ENCODE measurements around the gene LRRC32. TPM values are rescaled to one million over a fixed set of nuclear protein-coding genes. Genes with fewer than 3 reads are reported as not detected.

LRRC32 gene
- total and polyA plus RNA-seq, 2 of the 4 experiments (the other 2 are of a cell fraction) = 5.2 to 13.7 TPM

DNA sequence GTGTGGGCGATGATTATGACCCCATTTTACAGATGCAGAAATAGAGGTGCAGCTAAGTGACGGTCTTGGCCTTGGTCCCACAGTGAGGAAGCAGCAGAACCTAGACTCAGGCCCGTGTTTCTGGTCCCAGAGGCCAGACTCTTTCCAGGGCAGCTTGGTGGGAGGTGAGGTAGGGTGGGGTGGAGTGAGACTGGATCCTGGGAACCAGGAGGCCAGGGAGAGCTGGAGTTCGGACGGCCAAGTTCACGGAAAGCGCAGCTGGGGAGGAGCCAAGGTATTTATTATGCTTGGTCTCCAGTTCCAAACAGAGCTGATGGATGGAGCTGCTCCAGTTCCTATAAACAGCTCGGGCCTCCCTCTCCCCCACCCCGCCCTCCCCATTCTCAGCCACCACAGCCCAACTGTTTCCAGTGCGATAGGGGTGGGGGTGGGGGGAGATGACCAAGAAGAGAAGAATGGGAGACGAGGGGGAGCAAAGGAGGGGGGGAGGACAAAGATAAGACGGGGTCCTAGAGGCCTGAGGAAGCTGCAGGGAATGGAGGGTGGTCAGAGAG lies 16.2 kb downstream of the LRRC32 start:
- peak; percentile 90 for ATAC-seq (ENCODE audit: low read depth)
- POLR2A ChIA-PET (ENCODE audit: unreplicated experiment) = no interaction called here
- CTCF ChIA-PET = interaction anchor here (0.7 to 2.3 kb wide), 2 partner anchors 55 to 142 kb away, joined by 3 to 7 read pairs; no protein-coding TSS in a partner anchor
- Histone ChIP-seq H2AFZ (replicated peaks; ENCODE audit: low read length, poor library complexity) (peak overlapping the region; percentile 86), H3K4me1 (ENCODE audit: control insufficient read depth, insufficient read depth, low read length) (peaks cover 36% of the 10 kb centered on the region), H2BK120ac (ENCODE audit: low read depth, low read length) (peak overlapping the region; percentile 98), H2AK9ac (replicated peaks; ENCODE audit: low read depth, low read length, poor library complexity) (peak overlapping the region; percentile 89), H3K4me2 (ENCODE audit: low read depth, low read length) (peak overlapping the region; percentile 56), H2BK15ac (ENCODE audit: low read depth, low read length) (peak overlapping the region; percentile 82; the same call in 2 of the 3 replicates), H4K20me1 (ENCODE audit: insufficient read depth, low read length) (no peaks in the 10 kb centered on the region), H3K56ac (ENCODE audit: extremely low read depth, insufficient read depth, low read length) (peak overlapping the region; percentile 63; the same call in 1 of the 2 replicates), H4K5ac (ENCODE audit: low read depth, low read length) (peak overlapping the region; percentile 97), H3K4me3 (ENCODE audit: insufficient read depth, low read depth, low read length) (no peak overlapping the region), H3K27ac (ENCODE audit: insufficient read depth, low read length) (peak overlapping the region; percentile 94), H3K9ac (ENCODE audit: low read depth, low read length) (peak overlapping the region; percentile 63), H2BK20ac (ENCODE audit: low read depth, low read length) (peak overlapping the region; percentile 96), H3K23ac (ENCODE audit: low read depth, low read length) (peak overlapping the region; percentile 91), H3K79me1 (ENCODE audit: low read depth in 1 of 2, low read length in 2 of 2) (no peaks in the 10 kb centered on the region), H3K9me3 (ENCODE audit: control insufficient read depth, insufficient read depth, low read length) (no peaks in the 10 kb centered on the region), H4K8ac (ENCODE audit: low read depth in 2 of 2, low read length in 2 of 2) (peak overlapping the region; percentile 68 to 98), H4K91ac (ENCODE audit: insufficient read depth, low read depth, low read length) (peak overlapping the region; percentile 94), H3K4ac (ENCODE audit: low read depth, low read length) (peak overlapping the region; percentile 95), H2BK5ac (ENCODE audit: low read depth, low read length, poor library complexity, severe bottlenecking) (peak overlapping the region; percentile 73), H3K9me1 (ENCODE audit: insufficient read depth, low read length) (peaks cover 28% of the 10 kb centered on the region), H3K36me3 (ENCODE audit: control insufficient read depth, insufficient read depth, low read length) (no peaks in the 10 kb centered on the region; the same call in 1 of the 2 replicates), H3K14ac (replicated peaks; ENCODE audit: low read depth, low read length) (peak overlapping the region; percentile 90), H3K27me3 (ENCODE audit: control insufficient read depth, insufficient read depth, low read length) (peaks cover 2% of the 10 kb centered on the region; the same call in 1 of the 2 replicates), H3K18ac (ENCODE audit: low read depth, low read length) (peak overlapping the region; percentile 95), H2AK5ac (ENCODE audit: low read depth, low read length) (peak overlapping the region; percentile 96)
- intact Hi-C loops (cut with micrococcal nuclease) = loop anchor here (1.0 kb wide), 1 partner anchor 19 kb away; no protein-coding TSS in a partner anchor
- in situ Hi-C loops (cut with MboI; ENCODE audit: low sequenced_read_pairs) = no loop called here
- WGBS, 2 experiments (ENCODE audit: extremely low coverage in 2 of 2, insufficient read length in 1 of 2) = 0% methylated on average over 1 of the region's 12 CpGs; no CpG with 5 or more reads in 1 of the 2 experiments
- DNase-seq = peak; percentile 97
- TF ChIP-seq CEBPB (IDR thresholded peaks at IDR 0.05; ENCODE audit: low read depth, low read length) = no peak
- TF ChIP-seq FOS (IDR thresholded peaks at IDR 0.05; ENCODE audit: low read depth, low read length) = peak; percentile 40; the same call in 1 of the 2 replicates
- TF ChIP-seq MAZ (IDR thresholded peaks at IDR 0.05; ENCODE audit: borderline replicate concordance, low read depth, low read length) = peak; percentile 82; the same call in 1 of the 2 replicates
- TF ChIP-seq MXI1 (IDR thresholded peaks at IDR 0.05; ENCODE audit: borderline replicate concordance, low read depth, low read length) = no peak
- peak; percentile 61 for TF ChIP-seq RCOR1 (IDR thresholded peaks at IDR 0.05; ENCODE audit: insufficient replicate concordance, low read length)
- dilution Hi-C loops (cut with HindIII; ENCODE audit: low sequenced_read_pairs, unreplicated experiment) = no loop called here
- no TSS peak for BruUV-seq (replicated peaks)

Data from IMR-90 (cell line).